Right lobe of liver (tissue), 6 donors: ENCODE measurements around the gene KRTAP6-3. TPM values are rescaled to one million over a fixed set of nuclear protein-coding genes. Genes with fewer than 3 reads are reported as not detected.

Experiments
- ATAC-seq, 4 donors: fragments of 200-7000 bp; cut with Tn5 transposase; one replicate each; pipeline ENCODE4 v1.9.1; 2020; ENCODE audit warnings: mild to moderate bottlenecking in 4 of 4, moderate library complexity in 4 of 4
- DNase-seq, 3 donors: peaks; one replicate each; pipeline ENCODE4 v3.0.0-alpha.2; 2020
- H3K27ac ChIP-seq, 3 donors: fragments of 200-600 bp; one replicate each; pipeline ENCODE4 v1.8.0; 2022
- H3K27me3 ChIP-seq, 2 donors: fragments of 200-600 bp; one replicate each; pipeline ENCODE4 v1.8.0; 2022
- H3K36me3 ChIP-seq, 4 donors: fragments of 200-600 bp; sonication (generic) in 1 of 4; one replicate each; pipeline versions ENCODE4 v1.5.1 to v1.8.0; 2017 to 2022; ENCODE audit warnings: control low read depth in 1 of 4
- H3K4me1 ChIP-seq, 4 donors: fragments of 200-600 bp; sonication (generic) in 1 of 4; one replicate each; pipeline versions ENCODE4 v1.5.1 to v1.8.0; 2017 to 2022; ENCODE audit warnings: control low read depth in 1 of 4
- H3K4me3 ChIP-seq, 3 donors: fragments of 200-600 bp; one replicate each; pipeline ENCODE4 v1.8.0; 2022
- H3K9me3 ChIP-seq, 4 donors: fragments of 200-600 bp; sonication (generic) in 1 of 4; one replicate each; pipeline versions ENCODE4 v1.5.1 to v1.8.0; 2017 to 2022; ENCODE audit warnings: control low read depth in 1 of 4
- POLR2A ChIP-seq: fragments of 450-650 bp; IDR thresholded peaks from one replicate; pipeline ENCODE4 v1.6.1; 2017; ENCODE audit warnings: antibody characterized with exemption, mild to moderate bottlenecking
- WGBS: methylation state at CpG from one replicate; pipeline ENCODE4 v1.1.6; 2018; ENCODE audit warnings: low coverage, low lambda C conversion rate; ENCODE audit not compliant: insufficient coverage; ENCODE audit errors: missing lambda C conversion rate; 5-methylcytosine and 5-hydroxymethylcytosine counted together
- intact Hi-C, 2 donors: fragments of 100-400 bp; cut with DNase I; formaldehyde crosslinking; loops; one replicate each; pipeline versions ENCODE4 v1.11.2 to v1.14.1; 2022
- total RNA-seq, 6 experiments: library from RNA; depleted of rRNA in 2 of 6; stranded (reverse); fragments of >200 nt in 2 of 6; fragmentation: NEBNext Ultra II Directional in 3 of 6; extraction: Animal tissue kit (Norgen Biotek cat#: 25700) in 3 of 6; gene quantifications; one replicate each; pipeline versions ENCODE4 v1.1.0 to v1.2.4, GENCODE V29; 2016 to 2023
- TF ChIP-seq, protein P1 (sequence below), 4 donors: fragments of 200-600 bp in 3 of 4; fragments of 450-650 bp in 1 of 4; IDR thresholded peaks; one replicate each; pipeline versions ENCODE4 v1.5.1 to v1.8.0; 2016 to 2022; ENCODE audit warnings: antibody characterized with exemption in 4 of 4, mild to moderate bottlenecking in 2 of 4
- donor health status: DM: no; HTN: yes; CAD: no.
- donor health status: DM: no; HTN: no; CAD: no.
- donor health status: DM: no; HTN: no; CAD: no.
- donor health status: DM: no; HTN: yes; CAD: no.
- donor health status: DM: no; HTN: yes; CAD: no.

Gene KRTAP6-3
- total RNA-seq, 6 experiments from 2014 or later = not detected

DNA sequence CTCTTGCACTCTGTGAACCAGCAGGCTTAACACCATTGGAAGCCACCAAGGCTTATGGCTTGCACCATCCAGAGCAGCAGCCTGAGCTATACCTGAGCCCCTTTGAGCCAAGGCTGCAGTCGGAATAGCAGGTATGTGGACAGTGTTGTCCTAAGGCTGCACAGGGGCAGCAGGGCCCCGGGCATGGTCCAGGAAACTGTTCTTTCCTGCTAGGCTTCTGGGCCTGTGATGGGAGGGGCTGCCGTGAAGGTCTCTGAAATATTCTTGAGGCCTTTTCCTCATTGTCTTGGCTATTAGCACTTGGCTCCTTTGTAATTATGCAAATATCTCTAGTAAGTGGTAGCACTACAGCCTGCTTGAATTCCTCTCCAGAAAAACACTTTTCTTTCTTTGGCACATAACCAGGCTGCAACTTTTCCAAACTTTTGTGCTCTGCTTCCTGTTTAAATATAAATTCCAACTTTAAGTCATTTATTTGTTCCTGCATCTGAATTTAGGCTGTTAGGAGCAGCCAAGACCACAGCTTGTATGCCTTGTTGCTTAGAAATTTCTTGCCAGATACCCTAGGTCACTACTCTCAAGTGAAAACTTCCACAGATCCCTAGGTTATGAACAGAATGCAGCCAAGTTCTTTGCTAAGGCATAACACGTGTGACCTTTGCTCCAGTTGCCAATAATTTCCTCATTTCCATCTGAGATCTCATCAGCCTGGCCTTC is 33.4 kb downstream of the KRTAP6-3 start:
- no peaks in the 10 kb centered on the region for H3K27me3 ChIP-seq
- H3K4me1 ChIP-seq = no peaks in the 10 kb centered on the region
- TF ChIP-seq, protein P1, sequence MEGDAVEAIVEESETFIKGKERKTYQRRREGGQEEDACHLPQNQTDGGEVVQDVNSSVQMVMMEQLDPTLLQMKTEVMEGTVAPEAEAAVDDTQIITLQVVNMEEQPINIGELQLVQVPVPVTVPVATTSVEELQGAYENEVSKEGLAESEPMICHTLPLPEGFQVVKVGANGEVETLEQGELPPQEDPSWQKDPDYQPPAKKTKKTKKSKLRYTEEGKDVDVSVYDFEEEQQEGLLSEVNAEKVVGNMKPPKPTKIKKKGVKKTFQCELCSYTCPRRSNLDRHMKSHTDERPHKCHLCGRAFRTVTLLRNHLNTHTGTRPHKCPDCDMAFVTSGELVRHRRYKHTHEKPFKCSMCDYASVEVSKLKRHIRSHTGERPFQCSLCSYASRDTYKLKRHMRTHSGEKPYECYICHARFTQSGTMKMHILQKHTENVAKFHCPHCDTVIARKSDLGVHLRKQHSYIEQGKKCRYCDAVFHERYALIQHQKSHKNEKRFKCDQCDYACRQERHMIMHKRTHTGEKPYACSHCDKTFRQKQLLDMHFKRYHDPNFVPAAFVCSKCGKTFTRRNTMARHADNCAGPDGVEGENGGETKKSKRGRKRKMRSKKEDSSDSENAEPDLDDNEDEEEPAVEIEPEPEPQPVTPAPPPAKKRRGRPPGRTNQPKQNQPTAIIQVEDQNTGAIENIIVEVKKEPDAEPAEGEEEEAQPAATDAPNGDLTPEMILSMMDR (IDR thresholded peaks at IDR 0.05) = no peak
- TF ChIP-seq POLR2A = no peak
- WGBS = 45% methylated on average over 4 of the region's 4 CpGs
- no peak for DNase-seq
- H3K27ac ChIP-seq = no peak overlapping the region
- no peaks in the 10 kb centered on the region for H3K9me3 ChIP-seq
- no peak for ATAC-seq
- no peak overlapping the region for H3K4me3 ChIP-seq
- no peaks in the 10 kb centered on the region for H3K36me3 ChIP-seq
- intact Hi-C loops = no loop called here

DNA sequence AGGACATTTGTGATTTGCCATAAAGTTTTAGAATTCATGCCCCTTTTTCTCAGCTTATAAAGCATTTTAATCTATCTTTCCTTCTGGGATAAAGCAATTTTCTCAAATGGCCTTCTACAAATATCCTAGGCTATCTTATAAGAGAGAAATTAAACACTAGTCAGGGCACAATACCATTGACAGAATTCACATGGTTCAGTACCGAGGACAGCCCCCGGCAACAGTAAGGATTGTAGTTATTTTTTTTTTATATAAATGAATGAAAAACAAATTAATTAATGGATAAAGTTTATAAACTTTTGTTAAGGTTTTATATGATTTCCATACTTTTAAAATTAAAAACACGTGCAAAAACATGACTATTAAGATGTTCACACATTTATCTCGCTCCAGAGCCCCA is 35.9 kb downstream of the KRTAP6-3 start:
- DNase-seq (no peak), ATAC-seq (no peak)
- intact Hi-C loops = no loop called here
- 62% methylated on average over 4 of the region's 4 CpGs for WGBS
- Histone ChIP-seq H3K27ac (no peak overlapping the region), H3K4me1 (no peaks in the 10 kb centered on the region), H3K36me3 (no peaks in the 10 kb centered on the region), H3K27me3 (no peaks in the 10 kb centered on the region), H3K9me3 (no peaks in the 10 kb centered on the region), H3K4me3 (no peak overlapping the region)
- TF ChIP-seq POLR2A = no peak
- TF ChIP-seq, protein P1 (IDR thresholded peaks at IDR 0.05) = no peak

DNA sequence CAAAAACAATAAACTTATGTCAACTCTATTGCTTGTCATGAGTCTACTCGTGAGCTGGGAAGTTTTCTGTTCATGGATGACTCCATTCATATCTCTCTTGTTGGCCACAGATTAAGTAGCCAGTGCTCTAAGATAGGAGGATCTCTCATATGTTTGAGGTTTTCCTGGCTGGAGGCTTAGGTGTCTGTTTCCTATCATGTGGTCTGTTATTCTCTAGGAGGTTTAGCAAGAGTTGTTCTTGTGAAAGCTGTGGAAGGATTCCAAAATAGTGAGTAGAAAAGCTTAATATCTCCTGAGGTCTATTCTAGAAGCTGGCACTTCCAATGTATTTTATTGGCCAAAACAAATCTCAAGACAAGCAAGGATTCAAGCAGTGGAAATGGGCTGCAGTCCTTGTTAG is 37.0 kb downstream of the KRTAP6-3 start:
- H3K4me1 ChIP-seq = no peaks in the 10 kb centered on the region
- intact Hi-C loops = no loop called here
- H3K27ac ChIP-seq = no peak overlapping the region
- DNase-seq (no peak), ATAC-seq (no peak)
- no peak overlapping the region for H3K4me3 ChIP-seq
- no peaks in the 10 kb centered on the region for H3K9me3 ChIP-seq
- TF ChIP-seq, protein P1 (IDR thresholded peaks at IDR 0.05) = no peak
- TF ChIP-seq POLR2A = no peak
- H3K36me3 ChIP-seq = no peaks in the 10 kb centered on the region
- H3K27me3 ChIP-seq = no peaks in the 10 kb centered on the region
- WGBS = 40% methylated on average over 1 of the region's 1 CpG

DNA sequence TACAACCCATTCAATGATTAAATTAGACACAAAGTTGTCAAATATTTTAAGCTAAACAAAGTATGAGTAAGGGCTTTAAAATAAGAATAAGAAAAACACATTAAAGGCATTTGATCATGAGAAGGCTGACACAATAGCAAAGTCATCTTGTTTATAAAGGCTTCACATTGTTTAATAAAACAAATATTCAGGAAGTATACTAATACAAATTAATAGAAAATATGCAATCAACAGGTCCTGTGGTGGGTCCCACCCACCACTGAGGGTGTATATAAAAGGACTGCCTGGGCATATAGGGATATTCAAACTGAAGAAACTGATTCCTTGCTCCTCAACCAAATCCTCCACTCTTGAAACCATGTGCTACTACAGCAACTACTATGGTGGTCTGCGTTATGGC is 42.7 kb downstream of the KRTAP6-3 start, which contains the start of gene KRTAP20-2:
Gene KRTAP20-2 (plus strand): TSS at position 301 of the 400 bp plus-strand sequence. CDS start 58 bp downstream, at position 359.
- no peak for ATAC-seq
- no peaks in the 10 kb centered on the region for H3K4me1 ChIP-seq
- H3K27ac ChIP-seq = no peak within 1 kb of the TSS
- no peak for DNase-seq
- H3K9me3 ChIP-seq = no peaks in the 10 kb centered on the region
- H3K4me3 ChIP-seq = no peak within 1 kb of the TSS
- H3K27me3 ChIP-seq = no peaks in the 10 kb centered on the region
- no peaks in the 10 kb centered on the region for H3K36me3 ChIP-seq
- TF ChIP-seq, protein P1 (IDR thresholded peaks at IDR 0.05) = no peak
- TF ChIP-seq POLR2A = no peak
- intact Hi-C loops = no loop called here
- WGBS = no CpG with 5 or more reads among the region's 1 CpG
